Tibial nerve (tissue), 3 donors: ENCODE measurements around the gene FAF2.

Source experiments
- CTCF ChIP-seq, 5 experiments: fragments of 200-600 bp in 3 of 5; fragments of 450-650 bp in 2 of 5; sonication (generic) in 3 of 5; IDR thresholded peaks; one replicate each; pipeline ENCODE4 v1.5.1; 2016 to 2019; ENCODE audit warnings: antibody characterized with exemption in 5 of 5, mild to moderate bottlenecking in 3 of 5, moderate library complexity in 2 of 5
- POLR2A ChIP-seq, 2 donors: fragments of 450-650 bp; IDR thresholded peaks; one replicate each; pipeline ENCODE4 v1.6.1; 2017; ENCODE audit warnings: antibody characterized with exemption in 2 of 2, mild to moderate bottlenecking in 2 of 2, moderate library complexity in 2 of 2

- TF ChIP-seq POLR2A (IDR thresholded peaks at IDR 0.05) (no peak), CTCF (IDR thresholded peaks at IDR 0.05) (no peak)
These were observed 15.5 kb upstream of the FAF2 start for GRCh38 chr5:176432707-176433106.
